OCI-LY7 (cell line): ENCODE results near the gene EIF4B. TPM values are rescaled to one million over a fixed set of nuclear protein-coding genes. Genes with fewer than 3 reads are reported as not detected.

Experiments used
- BruUV-seq: library from RNA; stranded (reverse); fragments of 400-500 nt; replicated peaks from 2 replicates; lab custom pipeline; 2021; lab: Mats Ljungman, UMichigan
- CTCF ChIA-PET: fragments of 300-600 bp; sonication (Branson Sonifier 250); formaldehyde crosslinking; loops from one replicate; lab custom pipeline; 2022; ENCODE audit warnings: antibody characterized with exemption; ENCODE audit not compliant: unreplicated experiment; lab: Charles Lee
- POLR2A ChIA-PET: fragments of 300-600 bp; sonication (Branson Sonifier 250); formaldehyde crosslinking; loops from one replicate; lab custom pipeline; 2022; ENCODE audit warnings: antibody characterized with exemption; lab: Charles Lee
- DNase-seq: peaks from one replicate; pipeline ENCODE4 v3.0.0-alpha.2; 2015; ENCODE audit warnings: low spot score
- H2AFZ ChIP-seq: fragments of 200-600 bp; sonication (generic), shearing (Covaris generic); 2 replicates; pipeline ENCODE4 v1.6.1; 2014; ENCODE audit warnings: mild to moderate bottlenecking, antibody characterized with exemption, low read length, moderate library complexity
- H3K27ac ChIP-seq: fragments of 200-600 bp; sonication (generic); 2 replicates; pipeline ENCODE4 v1.5.1; 2014; ENCODE audit warnings: mixed run types, low read depth, mild to moderate bottlenecking, moderate library complexity, low read length, inconsistent platforms; ENCODE audit not compliant: poor library complexity, severe bottlenecking
- H3K36me3 ChIP-seq: fragments of 200-600 bp; sonication (generic); 2 replicates; pipeline ENCODE4 v1.6.1; 2014; ENCODE audit warnings: mild to moderate bottlenecking, antibody characterized with exemption, low read length, moderate library complexity, mixed read lengths; ENCODE audit not compliant: insufficient read depth
- H3K4me1 ChIP-seq: fragments of 200-600 bp; sonication (generic); 2 replicates; pipeline ENCODE4 v1.5.1; 2014; ENCODE audit warnings: mild to moderate bottlenecking, low read length; ENCODE audit not compliant: insufficient read depth, poor library complexity, severe bottlenecking
- H3K4me2 ChIP-seq: fragments of 200-600 bp; sonication (generic); 2 replicates; pipeline ENCODE4 v1.6.1; 2014; ENCODE audit warnings: mild to moderate bottlenecking, low read length
- H3K4me3 ChIP-seq: fragments of 200-600 bp; sonication (generic); 2 replicates; pipeline ENCODE4 v1.5.1; 2014; ENCODE audit warnings: mild to moderate bottlenecking, low read depth, low read length; ENCODE audit not compliant: poor library complexity, severe bottlenecking
- H3K79me2 ChIP-seq: fragments of 200-600 bp; sonication (generic); 2 replicates; pipeline ENCODE4 v1.6.1; 2016; ENCODE audit warnings: low read depth, mild to moderate bottlenecking, low read length, moderate library complexity, mixed read lengths; ENCODE audit not compliant: insufficient read depth
- H3K9me2 ChIP-seq: fragments of 200-600 bp; sonication (generic); 2 replicates; pipeline ENCODE4 v1.6.1; 2016; ENCODE audit warnings: mild to moderate bottlenecking, low read length, mixed read lengths; ENCODE audit not compliant: insufficient read depth
- H3K9me3 ChIP-seq: fragments of 200-600 bp; sonication (generic); 2 replicates; pipeline ENCODE4 v1.6.1; 2014; ENCODE audit warnings: mild to moderate bottlenecking, mixed run types, low read length, mixed read lengths
- H4K20me1 ChIP-seq: fragments of 200-600 bp; sonication (generic); 2 replicates; pipeline ENCODE4 v1.6.1; 2014; ENCODE audit warnings: mild to moderate bottlenecking, antibody characterized with exemption, low read length, moderate library complexity, mixed read lengths; ENCODE audit not compliant: insufficient read depth
- EZH2phosphoT487 ChIP-seq: fragments of 200-600 bp; sonication (generic); IDR thresholded peaks from 2 replicates; pipeline ENCODE4 v1.6.1; 2018; ENCODE audit warnings: low read depth, borderline replicate concordance, mild to moderate bottlenecking, mixed run types, antibody characterized with exemption, low read length, moderate library complexity, mixed read lengths
- intact Hi-C: fragments of 100-400 bp; cut with micrococcal nuclease; formaldehyde crosslinking; loops from one replicate; pipeline ENCODE4 v1.10.0; 2022; ENCODE audit not compliant: unreplicated experiment
- microRNA-seq: library from miRNA; unstranded; fragments of <30 nt; microRNA quantifications from one replicate; pipeline ENCODE4 v1.2.0, GENCODE V29; 2022; ENCODE audit warnings: borderline replicate concordance
- small RNA-seq: library from RNA; depleted of rRNA; stranded (forward); fragments of <200 nt; gene quantifications from one replicate; pipeline ENCODE3, GENCODE V24; 2014
- total RNA-seq, 2 experiments: library from RNA; depleted of rRNA in 1 of 2; stranded (reverse); fragments of >200 nt in 1 of 2; shearing (Covaris generic) in 1 of 2; gene quantifications; 2 replicates each; pipeline ENCODE4 v1.2.3, GENCODE V29; 2014 to 2022
- TF ChIP-seq, protein P1 (sequence below): fragments of 200-600 bp; sonication (generic); conservative IDR thresholded peaks from 2 replicates; pipeline ENCODE4 v1.5.1; 2014; ENCODE audit warnings: mild to moderate bottlenecking, antibody characterized with exemption, low read length, moderate library complexity, mixed read lengths

The EIF4B gene
- total RNA-seq, 2 experiments from 2014 or later: 645 to 745 TPM

DNA sequence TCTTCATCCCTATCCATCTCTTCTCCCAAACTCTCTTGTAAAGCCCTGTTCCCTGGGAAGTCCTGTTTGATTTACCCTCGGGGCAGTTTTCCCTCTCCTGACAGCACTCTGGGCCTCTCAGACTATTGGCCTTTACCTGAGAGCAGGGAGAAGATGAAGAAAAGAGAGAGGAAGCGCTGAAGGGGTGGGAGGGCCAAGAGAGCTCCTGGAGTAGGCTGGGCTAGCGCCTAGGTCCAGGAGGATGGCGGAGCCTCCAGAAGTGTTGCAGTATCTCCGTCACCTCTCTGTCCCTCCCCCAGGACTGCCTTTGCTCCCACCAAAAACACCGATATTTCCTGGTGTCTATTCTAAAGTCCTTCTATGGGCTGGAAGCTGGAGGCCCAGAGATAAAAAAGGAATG is 85.5 kb downstream of the EIF4B start:
- Histone ChIP-seq H3K9me3 (no peaks in the 10 kb centered on the region), H2AFZ (no peak overlapping the region), H3K4me1 (no peaks in the 10 kb centered on the region), H4K20me1 (no peaks in the 10 kb centered on the region), H3K79me2 (no peaks in the 10 kb centered on the region), H3K4me3 (no peak overlapping the region), H3K9me2 (no peaks in the 10 kb centered on the region), H3K36me3 (no peaks in the 10 kb centered on the region), H3K27ac (no peak overlapping the region), H3K4me2 (no peak overlapping the region)
- ChIA-PET POLR2A (no interaction called here), CTCF (no interaction called here)
- intact Hi-C loops: no loop called here
- no peak for DNase-seq
- no peak for TF ChIP-seq EZH2phosphoT487
- TF ChIP-seq, protein P1, sequence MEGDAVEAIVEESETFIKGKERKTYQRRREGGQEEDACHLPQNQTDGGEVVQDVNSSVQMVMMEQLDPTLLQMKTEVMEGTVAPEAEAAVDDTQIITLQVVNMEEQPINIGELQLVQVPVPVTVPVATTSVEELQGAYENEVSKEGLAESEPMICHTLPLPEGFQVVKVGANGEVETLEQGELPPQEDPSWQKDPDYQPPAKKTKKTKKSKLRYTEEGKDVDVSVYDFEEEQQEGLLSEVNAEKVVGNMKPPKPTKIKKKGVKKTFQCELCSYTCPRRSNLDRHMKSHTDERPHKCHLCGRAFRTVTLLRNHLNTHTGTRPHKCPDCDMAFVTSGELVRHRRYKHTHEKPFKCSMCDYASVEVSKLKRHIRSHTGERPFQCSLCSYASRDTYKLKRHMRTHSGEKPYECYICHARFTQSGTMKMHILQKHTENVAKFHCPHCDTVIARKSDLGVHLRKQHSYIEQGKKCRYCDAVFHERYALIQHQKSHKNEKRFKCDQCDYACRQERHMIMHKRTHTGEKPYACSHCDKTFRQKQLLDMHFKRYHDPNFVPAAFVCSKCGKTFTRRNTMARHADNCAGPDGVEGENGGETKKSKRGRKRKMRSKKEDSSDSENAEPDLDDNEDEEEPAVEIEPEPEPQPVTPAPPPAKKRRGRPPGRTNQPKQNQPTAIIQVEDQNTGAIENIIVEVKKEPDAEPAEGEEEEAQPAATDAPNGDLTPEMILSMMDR: no peak
- no TSS peak for BruUV-seq

Small RNA genes within 50 kb of the gene (microRNA-seq; reads per million reads assigned to microRNA genes)
- not detected for gene MIR6757

Small RNA genes within 50 kb of the gene (small RNA-seq; reads per million reads assigned to genes)
- not detected for gene MIR6757

Other genes with a start within 250 kb of the EIF4B start
- not detected in 2 replicates for gene KRT76, start 229.1 kb upstream of the EIF4B start, total RNA-seq (2014; rRNA removed; shearing (Covaris generic))
- not detected in 2 replicates for gene KRT76, start 229.1 kb upstream of the EIF4B start, total RNA-seq (2022)
- not detected in 2 replicates for gene KRT3, start 210.3 kb upstream of the EIF4B start, total RNA-seq (2014; rRNA removed; shearing (Covaris generic))
- not detected in 2 replicates for gene KRT3, start 210.3 kb upstream of the EIF4B start, total RNA-seq (2022)
- gene KRT4, start 192.3 kb upstream of the EIF4B start, total RNA-seq (2014; rRNA removed; shearing (Covaris generic)): not detected in 2 replicates
- gene KRT4, start 192.3 kb upstream of the EIF4B start, total RNA-seq (2022): not detected in 2 replicates
- not detected in 2 replicates for gene KRT79, start 172.1 kb upstream of the EIF4B start, total RNA-seq (2014; rRNA removed; shearing (Covaris generic))
- not detected in 2 replicates for gene KRT79, start 172.1 kb upstream of the EIF4B start, total RNA-seq (2022)
- not detected in 2 replicates for gene KRT78, start 157.5 kb upstream of the EIF4B start, total RNA-seq (2014; rRNA removed; shearing (Covaris generic))
- gene KRT78, start 157.5 kb upstream of the EIF4B start, total RNA-seq (2022): not detected in 2 replicates
- 0.16 TPM in 1 of 2 replicates, not detected in the other for gene KRT8, start 101.4 kb upstream of the EIF4B start, total RNA-seq (2014; rRNA removed; shearing (Covaris generic))
- 0.89 TPM in 2 replicates for gene KRT8, start 101.4 kb upstream of the EIF4B start, total RNA-seq (2022)
- gene KRT18, start 57.3 kb upstream of the EIF4B start, total RNA-seq (2014; rRNA removed; shearing (Covaris generic)): not detected in 2 replicates
- gene KRT18, start 57.3 kb upstream of the EIF4B start, total RNA-seq (2022): not detected in 2 replicates
- 0.25 TPM in 1 of 2 replicates, not detected in the other for gene TNS2, start 43.6 kb downstream of the EIF4B start, total RNA-seq (2014; rRNA removed; shearing (Covaris generic))
- 1.3 and 1.6 TPM in 2 replicates for gene TNS2, start 43.6 kb downstream of the EIF4B start, total RNA-seq (2022)
- gene SPRYD3, start 72.9 kb downstream of the EIF4B start, total RNA-seq (2014; rRNA removed; shearing (Covaris generic)): 7.3 and 10.9 TPM in 2 replicates
- 17.2 and 20.5 TPM in 2 replicates for gene SPRYD3, start 72.9 kb downstream of the EIF4B start, total RNA-seq (2022)
- gene IGFBP6, start 91.2 kb downstream of the EIF4B start, total RNA-seq (2014; rRNA removed; shearing (Covaris generic)): not detected in 2 replicates
- 1.2 and 2.9 TPM in 2 replicates for gene IGFBP6, start 91.2 kb downstream of the EIF4B start, total RNA-seq (2022)
- gene SOAT2, start 97.0 kb downstream of the EIF4B start, total RNA-seq (2014; rRNA removed; shearing (Covaris generic)): 0.06 and 0.08 TPM in 2 replicates
- 1.2 and 1.8 TPM in 2 replicates for gene SOAT2, start 97.0 kb downstream of the EIF4B start, total RNA-seq (2022)
- 26.1 and 31.6 TPM in 2 replicates for gene ZNF740, start 174.3 kb downstream of the EIF4B start, total RNA-seq (2014; rRNA removed; shearing (Covaris generic))
- 58.2 and 66.5 TPM in 2 replicates for gene ZNF740, start 174.3 kb downstream of the EIF4B start, total RNA-seq (2022)
- 18.9 and 25.8 TPM in 2 replicates for gene CSAD, start 174.5 kb downstream of the EIF4B start, total RNA-seq (2014; rRNA removed; shearing (Covaris generic))
- gene CSAD, start 174.5 kb downstream of the EIF4B start, total RNA-seq (2022): 26.9 and 32.0 TPM in 2 replicates
- gene ITGB7, start 200.8 kb downstream of the EIF4B start, total RNA-seq (2014; rRNA removed; shearing (Covaris generic)): 48.6 and 51.7 TPM in 2 replicates
- gene ITGB7, start 200.8 kb downstream of the EIF4B start, total RNA-seq (2022): 153 and 207 TPM in 2 replicates
- gene RARG, start 225.8 kb downstream of the EIF4B start, total RNA-seq (2014; rRNA removed; shearing (Covaris generic)): 1.4 and 7.0 TPM in 2 replicates
- gene RARG, start 225.8 kb downstream of the EIF4B start, total RNA-seq (2022): 5.1 and 8.4 TPM in 2 replicates